ENCODE results near the gene TOMT. TPM values are rescaled to one million over a fixed set of nuclear protein-coding genes. Genes with fewer than 3 reads are reported as not detected.
A peak's percentile ranks its signal among the peaks of the same experiment; 100 is the strongest.

The TOMT gene
- total and polyA plus RNA-seq, 2 donors (not counting 3 experiments of a cell fraction or from before 2014, with no cell fraction given), result not detected

- BruUV-seq (replicated peaks), result no TSS peak
- Histone ChIP-seq H3K36me3 (ENCODE audit: control insufficient read depth in 2 of 2, extremely low read depth in 1 of 2, insufficient read depth in 2 of 2, low read length in 2 of 2) (no peaks in the 10 kb centered on the region), H3K4me3 (replicated peaks in 1 of 3; ENCODE audit: insufficient read depth in 1 of 3, low read depth in 1 of 3, low read length in 3 of 3) (no peak overlapping the region), H3K9me1 (replicated peaks; ENCODE audit: control insufficient read depth, extremely low read depth, insufficient read depth, low read length) (no peaks in the 10 kb centered on the region), H3K27me3 (ENCODE audit: control insufficient read depth in 2 of 2, insufficient read depth in 2 of 2, low read length in 2 of 2) (no peaks in the 10 kb centered on the region), H3K9me3 (replicated peaks; ENCODE audit: control insufficient read depth, insufficient read depth, low read length) (no peaks in the 10 kb centered on the region), H2AFZ (ENCODE audit: low read depth, low read length) (no peak overlapping the region), H3K9ac (replicated peaks; ENCODE audit: extremely low read depth, insufficient read depth, low read length) (peak overlapping the region; percentile 17), H3K4me2 (ENCODE audit: insufficient read depth, low read length) (peak overlapping the region; percentile 57), H3K4me1 (ENCODE audit: control insufficient read depth, extremely low read depth, insufficient read depth, low read length) (peaks cover 53% of the 10 kb centered on the region), H3K27ac (ENCODE audit: insufficient read depth, low read depth, low read length) (peak overlapping the region; percentile 72), H4K20me1 (replicated peaks; ENCODE audit: control insufficient read depth, extremely low read depth, insufficient read depth, low read length) (no peaks in the 10 kb centered on the region), H3K79me2 (ENCODE audit: control insufficient read depth, insufficient read depth, low read length) (peaks cover 60% of the 10 kb centered on the region)
- peak; percentile 74 for FAIRE-seq
- no peak for TF ChIP-seq POLR2AphosphoS5 (IDR thresholded peaks at IDR 0.05; ENCODE audit: insufficient read depth, low read depth, low read length)
- TF ChIP-seq, protein P1, sequence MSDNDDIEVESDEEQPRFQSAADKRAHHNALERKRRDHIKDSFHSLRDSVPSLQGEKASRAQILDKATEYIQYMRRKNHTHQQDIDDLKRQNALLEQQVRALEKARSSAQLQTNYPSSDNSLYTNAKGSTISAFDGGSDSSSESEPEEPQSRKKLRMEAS (IDR thresholded peaks at IDR 0.05; ENCODE audit: insufficient read depth, insufficient read length), result no peak
- TF ChIP-seq JUN (IDR thresholded peaks at IDR 0.05; ENCODE audit: borderline replicate concordance, insufficient read depth, insufficient read length, low read depth), result no peak
- no peak for TF ChIP-seq EZH2 (IDR thresholded peaks at IDR 0.05; ENCODE audit: borderline replicate concordance, low read depth, low read length, severe bottlenecking)
- peak; percentile 17 for TF ChIP-seq FOS (IDR thresholded peaks at IDR 0.05; ENCODE audit: borderline replicate concordance, insufficient read depth, low read length)
- TF ChIP-seq GATA2 (IDR thresholded peaks at IDR 0.05; ENCODE audit: insufficient read depth, insufficient read length, low read depth, low read length), result no peak
- intact Hi-C loops (cut with micrococcal nuclease), result no loop called here
- dilution Hi-C loops (cut with MboI; ENCODE audit: extremely low pct_ligation_motif_present, low sequenced_read_pairs), result no loop called here
- CTCF ChIA-PET, result interaction anchor here (0.9 to 3.6 kb wide), 7 partner anchors 8 to 42 kb away, joined by 3 to 17 read pairs (median 7); no protein-coding TSS in a partner anchor
- DNase-seq (ENCODE audit: low read depth, low spot score), result peak; percentile 80
- POLR2A ChIA-PET, result interaction anchor here (0.9 to 1.9 kb wide), 2 partner anchors 18 to 27 kb away, joined by 4 read pairs; no protein-coding TSS in a partner anchor
Observed at GRCh38 chr11:72067266-72067665, 38.5 kb upstream of the TOMT start.

DNA sequence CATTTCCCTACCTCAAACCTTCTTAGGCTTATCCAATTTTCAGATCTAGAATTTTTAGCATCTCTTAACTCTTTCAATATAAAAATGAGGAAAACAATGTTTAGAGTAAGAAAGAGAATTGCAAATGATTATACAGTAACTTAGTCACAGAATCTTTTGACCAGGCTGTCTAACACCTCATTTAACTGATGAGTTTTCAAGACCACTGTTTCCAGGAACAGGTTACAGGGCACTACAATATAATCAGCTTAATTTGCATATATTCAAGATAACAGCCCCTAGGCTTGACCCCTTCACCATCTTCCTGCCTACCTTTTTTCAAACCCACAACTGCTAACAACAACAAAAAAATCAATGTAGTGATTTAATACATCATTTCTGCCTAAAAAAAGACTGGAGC lies 38.0 kb upstream of the TOMT start:
- no peak overlapping the region for H3K4me3 ChIP-seq (replicated peaks in 1 of 3; ENCODE audit: insufficient read depth in 1 of 3, low read depth in 1 of 3, low read length in 3 of 3)
- H3K79me2 ChIP-seq (ENCODE audit: control insufficient read depth, insufficient read depth, low read length), result peaks cover 60% of the 10 kb centered on the region
- H4K20me1 ChIP-seq (replicated peaks; ENCODE audit: control insufficient read depth, extremely low read depth, insufficient read depth, low read length), result no peaks in the 10 kb centered on the region
- H3K36me3 ChIP-seq (ENCODE audit: control insufficient read depth in 2 of 2, extremely low read depth in 1 of 2, insufficient read depth in 2 of 2, low read length in 2 of 2), result no peaks in the 10 kb centered on the region
- ChIA-PET POLR2A (interaction anchor here (0.9 to 1.9 kb wide), 2 partner anchors 19 to 27 kb away, joined by 4 read pairs; no protein-coding TSS in a partner anchor), CTCF (interaction anchor here (0.9 to 3.6 kb wide), 7 partner anchors 8 to 42 kb away, joined by 3 to 17 read pairs (median 7); no protein-coding TSS in a partner anchor)
- H3K9me3 ChIP-seq (replicated peaks; ENCODE audit: control insufficient read depth, insufficient read depth, low read length), result no peaks in the 10 kb centered on the region
- H2AFZ ChIP-seq (ENCODE audit: low read depth, low read length), result no peak overlapping the region
- peaks cover 58% of the 10 kb centered on the region for H3K4me1 ChIP-seq (ENCODE audit: control insufficient read depth, extremely low read depth, insufficient read depth, low read length)
- intact Hi-C loops (cut with micrococcal nuclease) (no loop called here), dilution Hi-C loops (cut with MboI; ENCODE audit: extremely low pct_ligation_motif_present, low sequenced_read_pairs) (no loop called here)
- H3K4me2 ChIP-seq (ENCODE audit: insufficient read depth, low read length), result no peak overlapping the region
- FAIRE-seq, result no peak
- H3K9ac ChIP-seq (replicated peaks; ENCODE audit: extremely low read depth, insufficient read depth, low read length), result peak overlapping the region; percentile 17
- no peaks in the 10 kb centered on the region for H3K27me3 ChIP-seq (ENCODE audit: control insufficient read depth in 2 of 2, insufficient read depth in 2 of 2, low read length in 2 of 2)
- no TSS peak for BruUV-seq (replicated peaks)
- no peaks in the 10 kb centered on the region for H3K9me1 ChIP-seq (replicated peaks; ENCODE audit: control insufficient read depth, extremely low read depth, insufficient read depth, low read length)
- TF ChIP-seq FOS (IDR thresholded peaks at IDR 0.05; ENCODE audit: borderline replicate concordance, insufficient read depth, low read length), result no peak
- no peak for TF ChIP-seq MYC (IDR thresholded peaks at IDR 0.05; ENCODE audit: low read depth, low read length)
- TF ChIP-seq GATA2 (IDR thresholded peaks at IDR 0.05; ENCODE audit: insufficient read depth, insufficient read length, low read depth, low read length), result no peak
- TF ChIP-seq, protein P2, sequence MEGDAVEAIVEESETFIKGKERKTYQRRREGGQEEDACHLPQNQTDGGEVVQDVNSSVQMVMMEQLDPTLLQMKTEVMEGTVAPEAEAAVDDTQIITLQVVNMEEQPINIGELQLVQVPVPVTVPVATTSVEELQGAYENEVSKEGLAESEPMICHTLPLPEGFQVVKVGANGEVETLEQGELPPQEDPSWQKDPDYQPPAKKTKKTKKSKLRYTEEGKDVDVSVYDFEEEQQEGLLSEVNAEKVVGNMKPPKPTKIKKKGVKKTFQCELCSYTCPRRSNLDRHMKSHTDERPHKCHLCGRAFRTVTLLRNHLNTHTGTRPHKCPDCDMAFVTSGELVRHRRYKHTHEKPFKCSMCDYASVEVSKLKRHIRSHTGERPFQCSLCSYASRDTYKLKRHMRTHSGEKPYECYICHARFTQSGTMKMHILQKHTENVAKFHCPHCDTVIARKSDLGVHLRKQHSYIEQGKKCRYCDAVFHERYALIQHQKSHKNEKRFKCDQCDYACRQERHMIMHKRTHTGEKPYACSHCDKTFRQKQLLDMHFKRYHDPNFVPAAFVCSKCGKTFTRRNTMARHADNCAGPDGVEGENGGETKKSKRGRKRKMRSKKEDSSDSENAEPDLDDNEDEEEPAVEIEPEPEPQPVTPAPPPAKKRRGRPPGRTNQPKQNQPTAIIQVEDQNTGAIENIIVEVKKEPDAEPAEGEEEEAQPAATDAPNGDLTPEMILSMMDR (IDR thresholded peaks at IDR 0.05; ENCODE audit: extremely low read depth in 1 of 2, insufficient read depth in 1 of 2, low read depth in 1 of 2, low read length in 2 of 2), result no peak
- no peak for TF ChIP-seq POLR2AphosphoS5 (IDR thresholded peaks at IDR 0.05; ENCODE audit: insufficient read depth, low read depth, low read length)
- no peak for TF ChIP-seq POLR2A (IDR thresholded peaks at IDR 0.05; ENCODE audit: low read depth, low read length)
- no peak for TF ChIP-seq JUN (IDR thresholded peaks at IDR 0.05; ENCODE audit: borderline replicate concordance, insufficient read depth, insufficient read length, low read depth)
- TF ChIP-seq EZH2 (IDR thresholded peaks at IDR 0.05; ENCODE audit: borderline replicate concordance, low read depth, low read length, severe bottlenecking), result no peak
- TF ChIP-seq, protein P1 (IDR thresholded peaks at IDR 0.05; ENCODE audit: insufficient read depth, insufficient read length), result no peak
- DNase-seq (ENCODE audit: low read depth, low spot score), result no peak
- peak overlapping the region; percentile 72 for H3K27ac ChIP-seq (ENCODE audit: insufficient read depth, low read depth, low read length)

Measured in endothelial cell of umbilical vein (primary cell).